ENCODE results near the gene MAP2K4. TPM values are rescaled to one million over a fixed set of nuclear protein-coding genes. Genes with fewer than 3 reads are reported as not detected.

Gene MAP2K4
- total and polyA plus RNA-seq, 7 donors, result 12.9 to 40.0 (median 31.4) TPM

DNA sequence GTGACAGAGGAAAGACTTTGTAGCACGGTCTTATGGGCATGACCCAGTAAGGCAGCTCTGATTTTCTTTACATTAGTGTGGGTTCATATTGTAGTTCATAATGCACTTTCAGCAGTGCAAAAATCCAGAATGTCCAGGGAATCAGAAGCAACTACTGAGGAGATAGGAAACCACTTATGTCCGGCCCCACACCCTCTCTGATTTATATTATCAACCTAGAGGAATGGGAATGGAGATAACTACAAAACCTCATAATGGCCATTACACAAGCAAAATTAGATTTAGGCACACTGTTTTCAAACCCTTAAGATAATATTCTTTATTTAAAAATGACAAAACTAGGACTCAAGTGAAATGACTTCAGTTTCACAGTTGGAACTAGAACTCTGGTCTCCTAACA, 7.9 kb downstream of the MAP2K4 start:
- no peaks in the 10 kb centered on the region for H3K9me3 ChIP-seq
- no peak for ATAC-seq
- no peaks in the 10 kb centered on the region for H3K27me3 ChIP-seq (ENCODE audit: insufficient read depth in 3 of 3, low read length in 2 of 3)
- H3K4me3 ChIP-seq, result no peak overlapping the region
- no peak overlapping the region for H3K27ac ChIP-seq
- no peak for TF ChIP-seq CTCF (IDR thresholded peaks at IDR 0.05)
- no peaks in the 10 kb centered on the region for H3K36me3 ChIP-seq (ENCODE audit: insufficient read depth in 1 of 2, low read depth in 1 of 2)
- 94 to 97% (median 97%) methylated on average over 2 of the region's 2 CpGs for WGBS, 3 donors
- DNase-seq, result no peak
- intact Hi-C loops (cut with DNase I), result no loop called here
- peaks cover 26% of the 10 kb centered on the region for H3K4me1 ChIP-seq

GRCh38 chr17:12034538-12034937, 13.9 kb downstream of the MAP2K4 start:
- Histone ChIP-seq H3K4me1 (peaks cover 7% of the 10 kb centered on the region), H3K27ac (no peak overlapping the region), H3K27me3 (ENCODE audit: insufficient read depth in 3 of 3, low read length in 2 of 3) (no peaks in the 10 kb centered on the region), H3K9me3 (no peaks in the 10 kb centered on the region), H3K36me3 (ENCODE audit: insufficient read depth in 1 of 2, low read depth in 1 of 2) (peaks cover 0 to 9% of the 10 kb centered on the region in 2 donors), H3K4me3 (no peak overlapping the region)
- intact Hi-C loops (cut with DNase I), result no loop called here
- no peak for ATAC-seq
- no peak for DNase-seq
- 87 to 93% (median 90%) methylated on average over 4 of the region's 4 CpGs for WGBS, 3 donors
- TF ChIP-seq CTCF (IDR thresholded peaks at IDR 0.05), result no peak

- H3K9me3 ChIP-seq, result no peaks in the 10 kb centered on the region
- no peaks in the 10 kb centered on the region for H3K27me3 ChIP-seq (ENCODE audit: insufficient read depth in 3 of 3, low read length in 2 of 3)
- peaks cover 12% of the 10 kb centered on the region for H3K4me1 ChIP-seq
- ATAC-seq (no peak), DNase-seq (no peak)
- H3K4me3 ChIP-seq, result no peak overlapping the region
- H3K36me3 ChIP-seq (ENCODE audit: insufficient read depth in 1 of 2, low read depth in 1 of 2), result peaks cover 0 to 9% of the 10 kb centered on the region in 2 donors
- no peak overlapping the region for H3K27ac ChIP-seq
- TF ChIP-seq CTCF (IDR thresholded peaks at IDR 0.05), result no peak
- 74 to 97% (median 95%) methylated on average over 1 of the region's 1 CpG for WGBS, 3 donors
- intact Hi-C loops (cut with DNase I), result no loop called here
Measured at GRCh38 chr17:12035673-12036072, 15.0 kb downstream of the MAP2K4 start.

- 55 to 64% (median 58%) methylated on average over 2 of the region's 2 CpGs for WGBS, 3 donors
- H3K36me3 ChIP-seq (ENCODE audit: insufficient read depth in 1 of 2, low read depth in 1 of 2), result peaks cover 0 to 9% of the 10 kb centered on the region in 2 donors
- DNase-seq, result no peak
- H3K4me3 ChIP-seq, result no peak overlapping the region
- intact Hi-C loops (cut with DNase I), result no loop called here
- peaks cover 8% of the 10 kb centered on the region for H3K4me1 ChIP-seq
- ATAC-seq, result no peak
- H3K9me3 ChIP-seq, result no peaks in the 10 kb centered on the region
- no peak overlapping the region for H3K27ac ChIP-seq
- no peaks in the 10 kb centered on the region for H3K27me3 ChIP-seq (ENCODE audit: insufficient read depth in 3 of 3, low read length in 2 of 3)
- TF ChIP-seq CTCF (IDR thresholded peaks at IDR 0.05), result no peak
Measured at GRCh38 chr17:12037970-12038369, 17.3 kb downstream of the MAP2K4 start.

DNA sequence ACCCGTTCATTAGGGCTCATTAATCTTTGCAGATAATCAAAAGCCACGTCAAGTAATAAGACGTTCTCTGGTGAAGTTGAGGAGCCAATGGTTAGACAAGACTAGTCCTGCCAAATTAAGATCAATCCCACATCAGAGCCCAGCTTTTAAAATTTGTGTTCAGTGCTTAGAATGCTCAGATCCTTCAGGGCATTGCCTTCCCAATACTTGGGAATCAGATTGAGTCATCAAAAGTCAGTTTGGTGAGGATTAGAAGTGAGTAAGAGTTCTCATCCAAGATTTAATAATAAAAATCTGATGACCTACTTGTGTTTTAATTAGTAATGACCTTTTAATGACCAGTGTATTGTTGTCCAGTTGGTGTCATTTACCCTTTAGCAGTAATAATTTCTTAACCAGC, 19.8 kb downstream of the MAP2K4 start:
- Histone ChIP-seq H3K4me3 (no peak overlapping the region), H3K27ac (no peak overlapping the region), H3K4me1 (peaks cover 17% of the 10 kb centered on the region), H3K9me3 (no peaks in the 10 kb centered on the region), H3K27me3 (ENCODE audit: insufficient read depth in 3 of 3, low read length in 2 of 3) (no peaks in the 10 kb centered on the region), H3K36me3 (ENCODE audit: insufficient read depth in 1 of 2, low read depth in 1 of 2) (no peaks in the 10 kb centered on the region)
- intact Hi-C loops (cut with DNase I), result no loop called here
- DNase-seq (no peak), ATAC-seq (no peak)
- WGBS, 3 donors, result 62 to 87% (median 82%) methylated on average over 3 of the region's 3 CpGs
- TF ChIP-seq CTCF (IDR thresholded peaks at IDR 0.05), result no peak
